Mucosa of rectum (tissue), 2 donors: Measurements from ENCODE around the gene RPLP2.

Experiments
- H3K27ac ChIP-seq, 2 donors: one replicate each; pipeline ENCODE4 v1.7.0; 2013; ENCODE audit warnings: inconsistent platforms in 2 of 2, low read depth in 2 of 2, low read length in 2 of 2
- H3K27me3 ChIP-seq, 2 donors: one replicate each; pipeline ENCODE4 v1.7.0; 2013; ENCODE audit warnings: low read length in 2 of 2; ENCODE audit not compliant: control insufficient read depth in 2 of 2, insufficient read depth in 2 of 2
- H3K36me3 ChIP-seq, 2 donors: one replicate each; pipeline ENCODE4 v1.7.0; 2013; ENCODE audit warnings: low read length in 2 of 2; ENCODE audit not compliant: control insufficient read depth in 2 of 2, insufficient read depth in 2 of 2
- H3K4me1 ChIP-seq, 2 donors: one replicate each; pipeline ENCODE4 v1.7.0; 2013; ENCODE audit warnings: low read length in 2 of 2, mild to moderate bottlenecking in 1 of 2; ENCODE audit not compliant: control insufficient read depth in 2 of 2, insufficient read depth in 2 of 2
- H3K4me3 ChIP-seq, 2 donors: one replicate each; pipeline ENCODE4 v1.7.0; 2013; ENCODE audit warnings: low read length in 2 of 2
- H3K9ac ChIP-seq, 2 donors: one replicate each; pipeline ENCODE4 v1.7.0; 2013; ENCODE audit warnings: low read length in 2 of 2, low read depth in 1 of 2, mild to moderate bottlenecking in 1 of 2
- H3K9me3 ChIP-seq, 2 donors: one replicate each; pipeline ENCODE4 v1.7.0; 2013; ENCODE audit warnings: low read length in 2 of 2; ENCODE audit not compliant: control insufficient read depth in 2 of 2
- donor health status: healthy.
- donor health status: Normal muscosa, but diverticular disease.

The RPLP2 gene

DNA sequence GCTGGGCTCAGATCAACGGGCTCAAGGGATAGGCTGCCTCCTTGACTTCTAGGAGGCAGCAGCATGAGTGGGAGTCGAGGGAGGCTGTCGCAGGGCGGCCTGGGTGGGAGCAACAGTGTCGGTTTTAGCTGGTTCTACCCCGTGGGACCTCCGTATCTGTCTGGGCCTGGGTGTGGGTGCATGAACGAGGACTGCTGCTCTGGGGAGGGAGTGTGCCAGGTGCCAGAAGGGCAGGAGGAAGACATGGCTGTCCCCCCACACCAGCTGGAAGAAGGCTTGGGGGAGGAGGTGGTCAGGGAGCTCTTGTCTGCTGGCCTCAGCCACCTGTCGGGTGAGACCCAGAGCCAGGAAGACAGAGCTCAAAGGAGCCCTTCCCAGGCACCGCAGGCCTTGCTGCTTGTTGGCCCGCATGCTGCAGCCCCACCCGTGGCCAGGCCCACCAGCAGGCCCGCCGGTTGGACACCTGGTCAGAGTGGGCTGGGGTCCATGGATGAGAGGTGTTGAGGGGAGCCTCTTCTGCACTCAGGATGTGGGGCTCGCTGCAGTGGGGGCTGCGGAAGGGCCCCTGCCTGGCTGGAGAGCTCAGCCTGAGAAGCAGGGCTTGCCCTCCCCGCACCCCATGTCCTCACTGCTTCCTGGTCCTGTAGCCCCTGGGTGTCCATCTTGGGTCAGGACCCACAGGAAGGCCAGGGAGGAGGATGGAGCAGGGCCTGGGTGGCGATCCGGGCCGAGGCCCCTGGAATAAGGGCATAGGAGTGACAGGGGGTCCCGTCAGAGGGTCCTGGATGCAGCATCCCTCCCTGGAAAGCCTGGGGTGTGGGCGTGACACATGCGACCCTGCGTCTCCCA, 23.3 kb upstream of the RPLP2 start:
- peaks cover 2 to 3% of the 10 kb centered on the region in 2 donors for H3K4me1 ChIP-seq
- H3K36me3 ChIP-seq = no peaks in the 10 kb centered on the region
- no peak overlapping the region for H3K4me3 ChIP-seq
- H3K27me3 ChIP-seq = peaks cover 0 to 7% of the 10 kb centered on the region in 2 donors
- no peak overlapping the region for H3K9ac ChIP-seq
- H3K27ac ChIP-seq = no peak overlapping the region
- no peaks in the 10 kb centered on the region for H3K9me3 ChIP-seq

GRCh38 chr11:787084-787675, 22.6 kb upstream of the RPLP2 start:
- no peak overlapping the region for H3K4me3 ChIP-seq
- peaks cover 0 to 7% of the 10 kb centered on the region in 2 donors for H3K27me3 ChIP-seq
- no peaks in the 10 kb centered on the region for H3K36me3 ChIP-seq
- no peak overlapping the region for H3K27ac ChIP-seq
- no peak overlapping the region for H3K9ac ChIP-seq
- no peaks in the 10 kb centered on the region for H3K9me3 ChIP-seq
- H3K4me1 ChIP-seq = peaks cover 2 to 3% of the 10 kb centered on the region in 2 donors

GRCh38 chr11:788009-788640, 21.6 kb upstream of the RPLP2 start:
- Histone ChIP-seq H3K27ac (no peak overlapping the region), H3K4me1 (peaks cover 0 to 3% of the 10 kb centered on the region in 2 donors), H3K9ac (no peak overlapping the region), H3K36me3 (no peaks in the 10 kb centered on the region), H3K27me3 (peaks cover 0 to 7% of the 10 kb centered on the region in 2 donors), H3K4me3 (no peak overlapping the region), H3K9me3 (no peaks in the 10 kb centered on the region)

- Histone ChIP-seq H3K27me3 (peaks cover 0 to 7% of the 10 kb centered on the region in 2 donors), H3K4me1 (no peaks in the 10 kb centered on the region), H3K9ac (no peak overlapping the region), H3K27ac (no peak overlapping the region), H3K36me3 (peaks cover 0 to 2% of the 10 kb centered on the region in 2 donors), H3K4me3 (no peak overlapping the region), H3K9me3 (no peaks in the 10 kb centered on the region)
Observed at GRCh38 chr11:788953-789940, 20.5 kb upstream of the RPLP2 start.

DNA sequence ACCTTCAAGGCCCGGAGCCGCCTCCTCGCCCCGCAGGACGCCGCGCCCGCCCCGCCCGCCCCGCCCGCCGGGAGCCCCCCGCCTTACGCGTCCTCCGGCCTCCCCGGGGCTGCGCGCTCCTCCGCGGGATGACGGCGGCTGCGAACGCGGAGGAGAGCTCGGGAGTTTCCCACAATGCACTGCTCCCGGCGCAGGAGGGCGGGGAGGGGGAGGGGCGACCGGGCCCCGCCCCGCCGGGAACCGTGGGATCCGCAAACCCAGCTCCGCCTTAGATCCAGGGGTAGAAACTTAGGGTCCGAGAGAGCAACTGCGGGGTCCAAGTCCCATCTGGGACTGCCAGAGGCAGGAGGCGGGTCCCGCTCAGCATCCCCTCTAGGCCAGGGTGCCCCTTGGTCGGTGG, 19.8 kb upstream of the RPLP2 start, which contains the start of gene CEND1:
TSS of gene CEND1 (minus strand) at position 148 of the 400 bp plus-strand sequence. CDS start 1,514 bp downstream, outside the sequence.
- no peak within 1 kb of the TSS for H3K4me3 ChIP-seq
- H3K27ac ChIP-seq = no peak within 1 kb of the TSS
- H3K36me3 ChIP-seq = peaks cover 0 to 2% of the 10 kb centered on the region in 2 donors
- no peaks in the 10 kb centered on the region for H3K9me3 ChIP-seq
- H3K9ac ChIP-seq = no peak within 1 kb of the TSS
- peaks cover under 1% of the 10 kb centered on the region in 2 donors for H3K4me1 ChIP-seq
- H3K27me3 ChIP-seq = peaks cover 0 to 7% of the 10 kb centered on the region in 2 donors

GRCh38 chr11:790721-791564, 18.8 kb upstream of the RPLP2 start:
- H3K27me3 ChIP-seq = peaks cover 0 to 7% of the 10 kb centered on the region in 2 donors
- no peak overlapping the region for H3K4me3 ChIP-seq
- H3K9ac ChIP-seq = no peak overlapping the region
- no peak overlapping the region for H3K27ac ChIP-seq
- H3K9me3 ChIP-seq = no peaks in the 10 kb centered on the region
- H3K36me3 ChIP-seq = peaks cover 0 to 2% of the 10 kb centered on the region in 2 donors
- peaks cover 2 to 9% of the 10 kb centered on the region in 2 donors for H3K4me1 ChIP-seq

- no peak overlapping the region for H3K4me3 ChIP-seq
- H3K9me3 ChIP-seq = no peaks in the 10 kb centered on the region
- no peak overlapping the region for H3K27ac ChIP-seq
- no peak overlapping the region for H3K9ac ChIP-seq
- peaks cover 0 to 2% of the 10 kb centered on the region in 2 donors for H3K36me3 ChIP-seq
- peaks cover 0 to 7% of the 10 kb centered on the region in 2 donors for H3K27me3 ChIP-seq
- H3K4me1 ChIP-seq = peaks cover 9 to 17% of the 10 kb centered on the region in 2 donors
Observed at GRCh38 chr11:791658-792534, 17.9 kb upstream of the RPLP2 start.

- H3K4me1 ChIP-seq = peaks cover 15 to 23% of the 10 kb centered on the region in 2 donors
- H3K4me3 ChIP-seq = no peak overlapping the region
- no peaks in the 10 kb centered on the region for H3K9me3 ChIP-seq
- no peak overlapping the region for H3K27ac ChIP-seq
- no peak overlapping the region for H3K9ac ChIP-seq
- H3K27me3 ChIP-seq = peaks cover 0 to 7% of the 10 kb centered on the region in 2 donors
- peaks cover 0 to 2% of the 10 kb centered on the region in 2 donors for H3K36me3 ChIP-seq
Observed at GRCh38 chr11:792535-792821, 17.3 kb upstream of the RPLP2 start.
